ENCODE results near the gene H2BW1.

GRCh38 chrX:104045642-104046041 is 32.1 kb upstream of the H2BW1 start:
- TF ChIP-seq CTCF (optimal IDR thresholded peaks at IDR 0.05 in 1 of 3, IDR thresholded peaks at IDR 0.05 in 1 of 3, conservative IDR thresholded peaks at IDR 0.05 in 1 of 3; ENCODE audit: extremely low read depth in 1 of 3, insufficient read depth in 2 of 3, low read length in 3 of 3) (no peak), EZH2 (IDR thresholded peaks at IDR 0.05; ENCODE audit: low read length) (no peak)
